DLD1 (cell line): ENCODE data around the gene SPHK1.

Experiments
- in situ Hi-C: cut with HindIII; loops from 2 replicates; pipeline ENCODE4 v1.10.0; 2017; ENCODE audit warnings: low sequenced_read_pairs

Gene SPHK1

GRCh38 chr17:76383546-76384221 is 725 bp upstream of the SPHK1 start:
- in situ Hi-C loops: no loop called here

- in situ Hi-C loops: no loop called here
Observed at GRCh38 chr17:76384987-76385891, 830 bp downstream of the SPHK1 start.

GRCh38 chr17:76385892-76386786 is 1.7 kb downstream of the SPHK1 start:
- in situ Hi-C loops: no loop called here

- in situ Hi-C loops: no loop called here
Observed at GRCh38 chr17:76386966-76387765, 2.8 kb downstream of the SPHK1 start.

- in situ Hi-C loops: no loop called here
Observed at GRCh38 chr17:76388966-76389888, 4.8 kb downstream of the SPHK1 start.

- in situ Hi-C loops: no loop called here
Observed at GRCh38 chr17:76390003-76390421, 5.6 kb downstream of the SPHK1 start.

- in situ Hi-C loops: no loop called here
Observed at GRCh38 chr17:76391200-76391715, 6.8 kb downstream of the SPHK1 start.

GRCh38 chr17:76394166-76394565 is 9.8 kb downstream of the SPHK1 start:
- in situ Hi-C loops: no loop called here

GRCh38 chr17:76395980-76396379 is 11.6 kb downstream of the SPHK1 start:
- in situ Hi-C loops: no loop called here

- in situ Hi-C loops: no loop called here
Observed at GRCh38 chr17:76397184-76397583, 12.8 kb downstream of the SPHK1 start.

- in situ Hi-C loops: no loop called here
Observed at GRCh38 chr17:76397687-76398522, 13.5 kb downstream of the SPHK1 start.

- in situ Hi-C loops: no loop called here
Observed at GRCh38 chr17:76398523-76399174, 14.2 kb downstream of the SPHK1 start.

- in situ Hi-C loops: no loop called here
Observed at GRCh38 chr17:76399175-76400172, 15.1 kb downstream of the SPHK1 start.

GRCh38 chr17:76402711-76403110 is 18.3 kb downstream of the SPHK1 start:
- in situ Hi-C loops: no loop called here

- in situ Hi-C loops: no loop called here
Observed at GRCh38 chr17:76404256-76404655, 19.8 kb downstream of the SPHK1 start.

GRCh38 chr17:76404976-76405563 is 20.7 kb downstream of the SPHK1 start:
- in situ Hi-C loops: no loop called here
